PC-9 (cell line): ENCODE results near the gene ARSK. TPM values are rescaled to one million over a fixed set of nuclear protein-coding genes. Genes with fewer than 3 reads are reported as not detected.
"Not testable (repeated sequence)": the region's sequence is repeated elsewhere in the genome, so short reads cannot be mapped to it uniquely, and the experiment has no call there.

Experiments
- BruUV-seq: library from RNA; stranded (reverse); fragments of 400-500 nt; replicated peaks from 2 replicates; lab custom pipeline; 2021; lab: Mats Ljungman, UMichigan
- CTCF ChIA-PET: fragments of 300-600 bp; sonication (Branson Sonifier 250); formaldehyde crosslinking; loops from one replicate; lab custom pipeline; 2022; ENCODE audit warnings: antibody characterized with exemption; lab: Charles Lee
- POLR2A ChIA-PET: fragments of 300-600 bp; sonication (Branson Sonifier 250); formaldehyde crosslinking; loops from one replicate; lab custom pipeline; 2022; ENCODE audit warnings: antibody characterized with exemption; ENCODE audit not compliant: unreplicated experiment; lab: Charles Lee
- DNase-seq, 2 experiments: peaks; one replicate each; pipeline versions ENCODE4 v3.0.0 to v3.0.0-alpha.2; 2015 to 2022; ENCODE audit warnings: mixed read lengths in 1 of 2
- H2AFZ ChIP-seq: fragments of 200-600 bp; sonication (generic); 2 replicates; pipeline ENCODE4 v1.8.1; 2017; ENCODE audit warnings: antibody characterized with exemption
- H3F3A ChIP-seq: fragments of 200-600 bp; sonication (generic); 2 replicates; pipeline ENCODE4 v1.8.1; 2017; ENCODE audit warnings: antibody characterized with exemption, mild to moderate bottlenecking, low read depth; ENCODE audit not compliant: insufficient read depth
- H3K27ac ChIP-seq: fragments of 200-600 bp; sonication (generic); 2 replicates; pipeline ENCODE4 v1.6.1; 2016; ENCODE audit warnings: mixed run types
- H3K27me3 ChIP-seq: fragments of 200-600 bp; sonication (generic); 2 replicates; pipeline ENCODE4 v1.6.1; 2016; ENCODE audit warnings: low read depth, mixed run types; ENCODE audit not compliant: insufficient read depth
- H3K36me3 ChIP-seq: fragments of 200-600 bp; sonication (generic); 2 replicates; pipeline ENCODE4 v1.6.1; 2016; ENCODE audit warnings: low read depth, mixed run types
- H3K4me1 ChIP-seq: fragments of 200-600 bp; sonication (generic); replicated peaks from 2 replicates; pipeline ENCODE4 v1.6.1; 2016; ENCODE audit warnings: mixed run types; ENCODE audit not compliant: insufficient read depth
- H3K4me2 ChIP-seq: fragments of 200-600 bp; sonication (generic); 2 replicates; pipeline ENCODE4 v1.6.1; 2017; ENCODE audit warnings: mixed run types
- H3K4me3 ChIP-seq: fragments of 200-600 bp; sonication (generic); 2 replicates; pipeline ENCODE4 v1.6.1; 2016; ENCODE audit warnings: mixed run types
- H3K79me2 ChIP-seq: fragments of 200-600 bp; sonication (generic); 2 replicates; pipeline ENCODE4 v1.6.1; 2017; ENCODE audit warnings: low read depth, mixed run types
- H3K9me2 ChIP-seq: fragments of 200-600 bp; sonication (generic); 2 replicates; pipeline ENCODE4 v1.8.1; 2017; ENCODE audit warnings: mild to moderate bottlenecking; ENCODE audit not compliant: insufficient read depth
- H3K9me3 ChIP-seq: fragments of 200-600 bp; sonication (generic); 2 replicates; pipeline ENCODE4 v1.8.1; 2016; ENCODE audit warnings: low read depth; ENCODE audit not compliant: insufficient read depth
- H4K20me1 ChIP-seq: fragments of 200-600 bp; sonication (generic); 2 replicates; pipeline ENCODE4 v1.8.1; 2017; ENCODE audit not compliant: insufficient read depth
- EZH2 ChIP-seq: fragments of 200-600 bp; sonication (generic); IDR thresholded peaks from 2 replicates; pipeline ENCODE4 v1.8.0; 2017; ENCODE audit warnings: antibody characterized with exemption, low read depth
- intact Hi-C: fragments of 100-400 bp; cut with micrococcal nuclease; formaldehyde crosslinking; loops from one replicate; pipeline ENCODE4 v1.10.0; 2022; ENCODE audit not compliant: unreplicated experiment
- total RNA-seq: library from RNA; stranded (reverse); gene quantifications from 2 replicates; pipeline ENCODE4 v1.2.3, GENCODE V29; 2021
- TF ChIP-seq, protein P1 (sequence below): fragments of 200-600 bp; sonication (generic); conservative IDR thresholded peaks from 2 replicates; pipeline ENCODE4 v1.6.1; 2017; ENCODE audit warnings: mixed run types, antibody characterized with exemption, mild to moderate bottlenecking, moderate library complexity

Gene ARSK
- total RNA-seq, 1 experiment from 2014 or later = 5.8 TPM

DNA sequence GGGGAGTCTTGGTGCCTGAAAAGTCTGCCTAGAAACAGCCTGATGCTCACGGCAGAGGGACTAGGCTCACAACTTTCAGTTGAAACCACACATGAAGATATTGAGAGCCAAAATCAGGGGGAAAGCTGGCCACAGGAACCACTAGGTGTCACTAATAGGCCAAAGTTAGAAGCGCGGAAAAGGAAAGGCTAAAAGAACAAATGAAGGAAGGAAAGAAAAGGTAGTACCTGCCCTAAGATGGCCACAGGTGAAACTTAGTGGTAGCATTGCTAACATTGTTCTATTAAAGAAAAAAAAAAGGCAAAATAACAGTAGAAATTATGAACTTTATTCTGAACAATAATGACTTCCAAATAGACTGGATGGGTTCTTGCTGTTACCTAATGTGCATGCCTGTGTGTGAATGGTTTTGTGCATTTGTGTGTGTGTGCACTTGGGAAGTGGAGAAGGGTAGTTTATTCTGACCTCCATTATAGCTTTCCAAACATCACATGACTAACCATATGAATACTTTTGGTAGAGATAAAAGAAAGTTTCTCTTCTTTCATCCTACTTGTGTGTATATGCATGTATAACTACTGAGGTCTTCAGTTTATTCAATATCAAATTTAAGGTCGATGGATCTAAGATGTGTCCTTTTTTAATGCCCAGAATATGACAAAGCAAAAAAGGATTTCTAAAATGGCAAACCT is 89.6 kb downstream of the ARSK start:
- Histone ChIP-seq H3F3A (peaks cover 29% of the 10 kb centered on the region), H3K79me2 (no peaks in the 10 kb centered on the region), H4K20me1 (no peaks in the 10 kb centered on the region), H3K4me2 (no peak overlapping the region; the same call in 1 of the 2 replicates), H3K36me3 (no peaks in the 10 kb centered on the region), H3K27ac (no peak overlapping the region), H3K9me3 (no peaks in the 10 kb centered on the region), H3K4me1 (peaks cover 16% of the 10 kb centered on the region), H3K4me3 (no peak overlapping the region), H3K9me2 (no peaks in the 10 kb centered on the region), H3K27me3 (no peaks in the 10 kb centered on the region), H2AFZ (peak overlapping the region; percentile 30; the same call in 1 of the 2 replicates)
- TF ChIP-seq, protein P1, sequence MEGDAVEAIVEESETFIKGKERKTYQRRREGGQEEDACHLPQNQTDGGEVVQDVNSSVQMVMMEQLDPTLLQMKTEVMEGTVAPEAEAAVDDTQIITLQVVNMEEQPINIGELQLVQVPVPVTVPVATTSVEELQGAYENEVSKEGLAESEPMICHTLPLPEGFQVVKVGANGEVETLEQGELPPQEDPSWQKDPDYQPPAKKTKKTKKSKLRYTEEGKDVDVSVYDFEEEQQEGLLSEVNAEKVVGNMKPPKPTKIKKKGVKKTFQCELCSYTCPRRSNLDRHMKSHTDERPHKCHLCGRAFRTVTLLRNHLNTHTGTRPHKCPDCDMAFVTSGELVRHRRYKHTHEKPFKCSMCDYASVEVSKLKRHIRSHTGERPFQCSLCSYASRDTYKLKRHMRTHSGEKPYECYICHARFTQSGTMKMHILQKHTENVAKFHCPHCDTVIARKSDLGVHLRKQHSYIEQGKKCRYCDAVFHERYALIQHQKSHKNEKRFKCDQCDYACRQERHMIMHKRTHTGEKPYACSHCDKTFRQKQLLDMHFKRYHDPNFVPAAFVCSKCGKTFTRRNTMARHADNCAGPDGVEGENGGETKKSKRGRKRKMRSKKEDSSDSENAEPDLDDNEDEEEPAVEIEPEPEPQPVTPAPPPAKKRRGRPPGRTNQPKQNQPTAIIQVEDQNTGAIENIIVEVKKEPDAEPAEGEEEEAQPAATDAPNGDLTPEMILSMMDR = peak; percentile 78
- no peak for TF ChIP-seq EZH2
- DNase-seq = peak; percentile 37 to 40
- intact Hi-C loops = loop anchor here (1.0 to 10.0 kb wide), 8 partner anchors 88 to 1533 kb away; partner anchors contain the start of genes ELL2 and RHOBTB3
- ChIA-PET CTCF (interaction anchor here (0.8 to 1.5 kb wide), 2 partner anchors 137 to 307 kb away, joined by 3 to 5 read pairs; no protein-coding TSS in a partner anchor), POLR2A (no interaction called here)
- no TSS peak for BruUV-seq

DNA sequence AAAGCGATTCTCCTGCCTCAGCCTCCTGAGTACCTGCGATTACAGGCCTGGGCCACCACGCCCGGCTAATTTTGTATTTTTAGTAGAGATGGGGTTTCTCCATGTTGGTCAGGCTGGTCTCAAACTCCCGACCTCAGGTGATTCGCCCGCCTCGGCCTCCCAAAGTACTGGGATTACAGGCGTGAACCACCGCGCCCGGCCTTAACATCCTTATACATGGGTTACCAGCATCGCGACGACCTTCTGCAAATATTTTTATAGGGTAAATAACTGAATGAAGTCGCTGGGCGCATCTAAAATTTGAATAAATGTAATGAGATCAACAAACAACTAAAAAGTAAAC is 91.3 kb downstream of the ARSK start:
- CTCF ChIA-PET = interaction anchor here (0.6 kb wide), 1 partner anchor 197 kb away, joined by 5 read pairs; no protein-coding TSS in a partner anchor
- POLR2A ChIA-PET = interaction anchor here (0.5 to 0.8 kb wide), 3 partner anchors 27 to 271 kb away, joined by 3 to 5 read pairs (median 4); no protein-coding TSS in a partner anchor
- Histone ChIP-seq H3K4me3 (peak overlapping the region; percentile 89; the same call in 1 of the 2 replicates), H2AFZ (peak overlapping the region; percentile 99; the same call in 1 of the 2 replicates), H3F3A (peaks cover 29% of the 10 kb centered on the region), H3K4me2 (peak overlapping the region; percentile 99), H3K4me1 (peaks cover 16% of the 10 kb centered on the region)
- H3K9me2 ChIP-seq, BruUV-seq, H3K9me3 ChIP-seq, H3K27ac ChIP-seq, H3K36me3 ChIP-seq, H3K79me2 ChIP-seq, DNase-seq, H3K27me3 ChIP-seq, H4K20me1 ChIP-seq: not testable (repeated sequence)
- intact Hi-C loops = loop anchor here (2.0 to 10.0 kb wide), 5 partner anchors 67 to 1531 kb away; partner anchors contain the start of genes ARSK, ELL2, RHOBTB3 and SKIC3

DNA sequence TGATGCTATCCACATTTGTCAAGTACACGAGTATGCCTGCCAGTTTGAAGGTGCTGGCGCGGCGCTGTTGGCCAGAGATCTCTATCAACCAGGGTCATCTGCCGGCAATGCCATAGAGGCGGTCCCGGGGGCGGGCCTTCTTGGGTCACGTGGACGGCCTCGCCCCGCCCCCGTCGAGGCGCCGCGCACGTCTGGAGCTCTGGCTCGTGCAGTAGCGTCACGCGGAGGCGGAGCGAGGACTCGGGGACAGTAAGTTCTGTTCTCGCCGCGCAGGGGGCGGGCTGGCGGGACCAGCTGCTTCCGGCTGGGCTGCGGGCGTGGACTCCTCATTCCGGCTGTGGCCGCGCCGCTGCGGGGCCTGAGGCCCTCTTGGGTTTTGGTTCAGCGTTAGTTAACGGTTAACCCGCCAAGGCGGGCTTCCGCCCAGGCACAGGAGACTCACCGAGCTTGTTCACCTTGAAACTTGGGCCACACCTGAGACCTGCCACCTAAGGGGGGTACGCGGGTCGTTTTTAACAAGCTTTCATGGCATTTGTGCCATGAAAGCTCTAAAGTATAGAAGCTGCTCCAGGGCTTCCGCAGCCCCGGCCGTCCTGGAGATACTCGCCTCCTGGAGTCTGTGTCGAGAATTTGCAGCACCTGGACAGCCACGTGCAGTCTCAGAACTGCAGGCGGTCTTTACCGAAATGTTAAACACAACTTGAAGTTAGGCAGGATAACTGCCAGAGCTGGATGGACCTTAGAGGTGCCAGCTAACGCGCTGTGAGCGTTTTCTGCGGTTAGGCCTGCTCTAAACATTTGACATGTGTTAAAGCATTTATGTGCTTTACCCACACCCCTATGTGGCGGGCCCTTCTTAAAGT is 91.9 kb downstream of the ARSK start, which contains the start of gene RFESD:
Gene RFESD (plus strand): TSS at position 209 of the 863 bp plus-strand sequence. CDS start 5,495 bp downstream, outside the sequence.
- Histone ChIP-seq H3K4me2 (peak within 1 kb of the TSS; percentile 99), H4K20me1 (no peaks in the 10 kb centered on the region), H3F3A (peaks cover 29% of the 10 kb centered on the region), H3K4me1 (peaks cover 16% of the 10 kb centered on the region), H3K9me2 (0 out of 2 replicates have a peak, but pooled peaks cover 3% of the 10 kb centered on the region), H3K36me3 (no peaks in the 10 kb centered on the region), H3K27me3 (no peaks in the 10 kb centered on the region), H3K27ac (peak within 1 kb of the TSS; percentile 75), H3K4me3 (peak within 1 kb of the TSS; percentile 89), H3K79me2 (no peaks in the 10 kb centered on the region), H2AFZ (peak within 1 kb of the TSS; percentile 99), H3K9me3 (no peaks in the 10 kb centered on the region)
- CTCF ChIA-PET = interaction anchor here (0.6 to 1.0 kb wide), 5 partner anchors 51 to 197 kb away, joined by 3 to 6 read pairs (median 5); no protein-coding TSS in a partner anchor
- TSS peak; percentile 94 for BruUV-seq
- DNase-seq = peak; percentile 88 to 93
- POLR2A ChIA-PET = interaction anchor here (0.5 to 1.2 kb wide), 7 partner anchors 26 to 446 kb away, joined by 3 to 5 read pairs (median 4); partner anchors contain the start of gene RHOBTB3
- TF ChIP-seq, protein P1 = peak; percentile 36; the same call in 1 of the 2 replicates
- no peak for TF ChIP-seq EZH2
- intact Hi-C loops = loop anchor here (2.0 to 10.0 kb wide), 5 partner anchors 66 to 1531 kb away; partner anchors contain the start of genes ARSK, ELL2, RHOBTB3 and SKIC3
